ENCODE results near the gene SLC36A4.

SLC36A4 gene

DNA sequence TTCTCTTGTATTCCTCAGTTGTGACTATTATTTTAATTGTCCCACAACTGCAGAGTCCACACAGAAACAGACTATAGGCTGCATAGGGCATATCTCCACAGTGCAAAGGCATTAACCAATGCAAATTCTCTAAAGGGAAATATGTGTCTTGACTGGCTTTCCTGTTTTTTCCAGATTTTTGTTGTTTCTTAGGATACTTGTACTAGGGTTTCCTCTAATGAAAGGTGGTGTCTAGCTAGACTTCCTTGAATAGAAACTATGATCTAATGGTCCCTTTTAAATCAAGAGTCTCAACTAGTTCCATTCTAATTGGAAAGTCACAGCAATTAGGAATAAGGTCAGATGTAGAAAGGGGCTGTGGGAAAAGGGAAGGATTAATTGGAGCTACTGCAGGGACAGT is 37.6 kb downstream of the SLC36A4 start:
- Histone ChIP-seq H3K9me3 (ENCODE audit: control insufficient read depth, insufficient read depth, low read depth, low read length) (peaks cover 4% of the 10 kb centered on the region), H3K36me3 (ENCODE audit: control insufficient read depth, insufficient read depth, low read length) (peaks cover 57% of the 10 kb centered on the region), H3K4me1 (ENCODE audit: control insufficient read depth, insufficient read depth, low read length) (no peaks in the 10 kb centered on the region), H3K27ac (ENCODE audit: low read depth, low read length) (no peak overlapping the region), H3K9ac (ENCODE audit: low read length) (no peak overlapping the region), H3K4me3 (ENCODE audit: low read depth, low read length) (no peak overlapping the region), H3K27me3 (ENCODE audit: control insufficient read depth, insufficient read depth, low read length) (no peaks in the 10 kb centered on the region)

DNA sequence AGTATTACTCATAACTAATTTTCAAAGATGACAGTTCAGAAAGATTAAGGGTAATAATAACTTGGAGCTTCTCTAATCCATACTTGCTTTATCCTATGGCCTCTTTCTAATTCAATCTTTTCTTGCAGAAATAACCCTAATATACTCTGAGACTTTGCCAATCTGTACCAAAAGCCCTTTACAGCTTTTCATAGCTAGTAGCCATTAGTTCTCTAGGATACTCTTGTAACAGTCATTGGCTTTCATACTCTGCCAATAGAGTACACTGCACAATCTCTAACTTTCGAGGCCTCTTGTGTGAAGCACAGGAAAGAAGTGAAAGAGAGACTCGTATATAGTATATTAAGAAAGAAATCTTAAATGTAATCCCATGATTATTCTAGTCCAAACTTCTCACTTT is 38.1 kb downstream of the SLC36A4 start:
- Histone ChIP-seq H3K4me3 (ENCODE audit: low read depth, low read length) (no peak overlapping the region), H3K4me1 (ENCODE audit: control insufficient read depth, insufficient read depth, low read length) (no peaks in the 10 kb centered on the region), H3K9me3 (ENCODE audit: control insufficient read depth, insufficient read depth, low read depth, low read length) (peaks cover 4% of the 10 kb centered on the region), H3K9ac (ENCODE audit: low read length) (no peak overlapping the region), H3K27me3 (ENCODE audit: control insufficient read depth, insufficient read depth, low read length) (no peaks in the 10 kb centered on the region), H3K27ac (ENCODE audit: low read depth, low read length) (no peak overlapping the region), H3K36me3 (ENCODE audit: control insufficient read depth, insufficient read depth, low read length) (peaks cover 53% of the 10 kb centered on the region)

DNA sequence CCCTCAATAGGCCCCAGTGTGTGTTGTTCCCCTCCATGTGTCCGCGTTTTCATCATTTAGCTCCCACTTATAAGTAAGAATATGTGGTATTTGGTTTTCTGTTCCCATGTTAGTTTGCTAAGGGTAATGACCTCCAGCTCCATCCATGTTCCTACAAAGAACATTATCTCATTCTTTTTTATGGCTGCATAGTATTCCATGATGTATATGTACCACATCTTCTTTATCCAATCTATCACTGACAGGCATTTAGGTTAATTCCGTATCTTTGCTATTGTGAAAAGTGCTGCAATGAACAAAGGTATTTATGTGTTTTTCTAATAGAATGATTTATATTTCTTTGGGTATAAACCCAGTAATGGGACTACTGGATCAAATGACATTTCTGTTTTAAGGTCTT is 42.1 kb downstream of the SLC36A4 start:
- Histone ChIP-seq H3K9me3 (ENCODE audit: control insufficient read depth, insufficient read depth, low read depth, low read length) (peaks cover 4% of the 10 kb centered on the region), H3K36me3 (ENCODE audit: control insufficient read depth, insufficient read depth, low read length) (peaks cover 29% of the 10 kb centered on the region; the same call in 1 of the 2 replicates), H3K4me3 (ENCODE audit: low read depth, low read length) (no peak overlapping the region), H3K27me3 (ENCODE audit: control insufficient read depth, insufficient read depth, low read length) (no peaks in the 10 kb centered on the region), H3K9ac (ENCODE audit: low read length) (no peak overlapping the region), H3K4me1 (ENCODE audit: control insufficient read depth, insufficient read depth, low read length) (no peaks in the 10 kb centered on the region), H3K27ac (ENCODE audit: low read depth, low read length) (no peak overlapping the region)

DNA sequence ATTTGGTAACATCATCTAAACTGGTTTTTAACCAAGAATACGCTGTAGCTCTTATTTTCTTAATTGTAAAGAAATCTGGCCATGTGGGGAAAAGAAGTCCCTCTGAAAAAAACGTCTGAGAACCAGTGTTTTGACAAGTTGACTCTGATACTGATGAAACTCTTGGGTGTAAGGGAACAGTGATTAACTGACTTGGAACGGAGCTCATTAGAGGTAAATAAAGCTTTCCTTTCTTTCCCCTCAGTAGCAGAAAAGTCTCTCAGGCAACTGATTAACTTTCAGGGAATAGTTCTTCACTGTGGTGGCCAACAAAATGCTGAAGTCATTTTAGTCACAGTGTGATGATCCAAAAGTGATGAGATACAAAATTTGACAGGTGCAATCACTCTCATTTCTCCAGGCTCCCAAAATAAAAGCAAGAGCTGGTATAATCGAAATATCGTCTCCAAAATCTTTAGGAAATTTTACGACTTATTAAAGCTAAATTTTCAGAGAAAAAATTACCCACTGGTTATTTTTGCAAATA is 52.3 kb downstream of the SLC36A4 start:
- no peak overlapping the region for H3K4me3 ChIP-seq (ENCODE audit: low read depth, low read length)
- H3K4me1 ChIP-seq (ENCODE audit: control insufficient read depth, insufficient read depth, low read length): no peaks in the 10 kb centered on the region
- peaks cover 3% of the 10 kb centered on the region; the same call in 1 of the 2 replicates for H3K36me3 ChIP-seq (ENCODE audit: control insufficient read depth, insufficient read depth, low read length)
- no peaks in the 10 kb centered on the region for H3K9me3 ChIP-seq (ENCODE audit: control insufficient read depth, insufficient read depth, low read depth, low read length)
- no peaks in the 10 kb centered on the region for H3K27me3 ChIP-seq (ENCODE audit: control insufficient read depth, insufficient read depth, low read length)
- H3K9ac ChIP-seq (ENCODE audit: low read length): no peak overlapping the region
- no peak overlapping the region for H3K27ac ChIP-seq (ENCODE audit: low read depth, low read length)

DNA sequence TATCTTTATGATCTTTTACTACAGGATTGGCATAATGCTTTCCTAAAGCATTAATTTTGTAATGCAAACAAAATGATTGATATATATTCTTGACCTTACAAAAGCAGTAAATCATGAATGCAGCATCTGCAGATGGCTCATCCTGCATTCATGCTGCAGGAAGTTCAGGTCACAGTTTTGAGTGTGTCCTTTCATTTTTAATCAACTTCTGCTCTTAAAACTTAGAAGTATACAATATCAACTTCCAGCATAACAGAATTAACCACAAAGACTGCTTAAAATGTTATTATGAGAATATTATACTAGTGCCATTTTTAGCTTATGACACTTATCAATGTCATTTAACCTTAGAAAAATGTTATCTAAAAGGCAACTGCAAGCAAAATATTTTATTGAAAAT is 54.0 kb downstream of the SLC36A4 start:
- Histone ChIP-seq H3K4me3 (ENCODE audit: low read depth, low read length) (no peak overlapping the region), H3K9me3 (ENCODE audit: control insufficient read depth, insufficient read depth, low read depth, low read length) (no peaks in the 10 kb centered on the region)

DNA sequence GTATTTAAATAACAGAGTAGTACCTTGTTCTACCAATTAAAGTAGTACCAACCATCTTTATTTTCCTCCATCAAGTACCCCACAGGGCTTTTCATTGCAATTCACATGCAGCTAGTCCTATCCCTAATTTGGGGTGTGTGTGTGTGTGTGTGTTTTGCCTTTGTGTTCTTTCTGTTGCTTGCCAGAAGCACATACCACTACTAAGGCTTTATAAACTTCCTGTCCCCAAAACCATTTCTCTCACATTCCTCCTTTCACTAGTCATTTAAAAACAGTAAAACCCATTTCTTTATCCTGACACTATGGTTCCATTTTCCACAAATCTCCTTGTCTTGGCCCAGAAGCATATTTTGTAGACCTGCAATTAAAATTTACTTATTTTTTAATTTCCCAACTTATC is 54.6 kb downstream of the SLC36A4 start:
- Histone ChIP-seq H3K36me3 (ENCODE audit: control insufficient read depth, insufficient read depth, low read length) (no peaks in the 10 kb centered on the region), H3K9ac (ENCODE audit: low read length) (no peak overlapping the region), H3K9me3 (ENCODE audit: control insufficient read depth, insufficient read depth, low read depth, low read length) (no peaks in the 10 kb centered on the region)

More for the DNA sequence above, 54.0 kb downstream of the SLC36A4 start:
- Histone ChIP-seq H3K27me3 (ENCODE audit: control insufficient read depth, insufficient read depth, low read length) (no peaks in the 10 kb centered on the region), H3K9ac (ENCODE audit: low read length) (no peak overlapping the region), H3K36me3 (ENCODE audit: control insufficient read depth, insufficient read depth, low read length) (peaks cover 3% of the 10 kb centered on the region; the same call in 1 of the 2 replicates), H3K27ac (ENCODE audit: low read depth, low read length) (no peak overlapping the region), H3K4me1 (ENCODE audit: control insufficient read depth, insufficient read depth, low read length) (no peaks in the 10 kb centered on the region)

DNA sequence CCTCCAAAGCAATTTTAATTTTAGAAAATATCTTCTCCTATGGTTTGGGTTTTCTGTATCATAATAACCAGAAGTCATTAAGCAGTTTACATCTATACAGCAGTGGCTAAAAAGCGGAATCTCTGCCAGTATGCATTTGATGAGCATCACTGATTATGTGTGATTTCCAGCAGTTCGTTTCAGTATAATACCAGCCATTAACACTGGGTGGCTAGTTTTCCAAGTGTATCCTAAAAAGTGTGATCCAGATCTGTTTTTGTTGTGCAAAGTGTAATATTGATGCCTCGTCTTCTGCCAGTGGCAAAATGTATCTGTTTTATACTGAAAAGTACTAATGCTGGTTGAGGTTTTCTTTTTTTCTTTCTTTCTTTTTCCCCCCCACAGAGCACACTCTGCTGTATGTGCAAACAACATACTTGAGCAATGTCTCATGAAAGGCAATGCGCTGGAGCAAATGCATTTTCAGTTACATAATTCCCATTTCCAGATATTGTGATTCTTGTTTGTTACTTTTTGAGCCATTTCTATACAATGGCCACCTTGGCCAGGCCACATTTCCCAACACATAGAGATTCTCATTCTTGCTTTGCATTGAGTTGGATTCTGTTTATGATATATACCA is 64.2 kb downstream of the SLC36A4 start:
- no peak overlapping the region for H3K4me3 ChIP-seq (ENCODE audit: low read depth, low read length)
- no peaks in the 10 kb centered on the region for H3K9me3 ChIP-seq (ENCODE audit: control insufficient read depth, insufficient read depth, low read depth, low read length)
- no peaks in the 10 kb centered on the region for H3K27me3 ChIP-seq (ENCODE audit: control insufficient read depth, insufficient read depth, low read length)
- H3K36me3 ChIP-seq (ENCODE audit: control insufficient read depth, insufficient read depth, low read length): no peaks in the 10 kb centered on the region
- no peaks in the 10 kb centered on the region for H3K4me1 ChIP-seq (ENCODE audit: control insufficient read depth, insufficient read depth, low read length)
- H3K27ac ChIP-seq (ENCODE audit: low read depth, low read length): no peak overlapping the region
- no peak overlapping the region for H3K9ac ChIP-seq (ENCODE audit: low read length)

More for the DNA sequence above, 54.6 kb downstream of the SLC36A4 start:
- Histone ChIP-seq H3K4me3 (ENCODE audit: low read depth, low read length) (no peak overlapping the region), H3K4me1 (ENCODE audit: control insufficient read depth, insufficient read depth, low read length) (no peaks in the 10 kb centered on the region), H3K27me3 (ENCODE audit: control insufficient read depth, insufficient read depth, low read length) (no peaks in the 10 kb centered on the region), H3K27ac (ENCODE audit: low read depth, low read length) (no peak overlapping the region)

DNA sequence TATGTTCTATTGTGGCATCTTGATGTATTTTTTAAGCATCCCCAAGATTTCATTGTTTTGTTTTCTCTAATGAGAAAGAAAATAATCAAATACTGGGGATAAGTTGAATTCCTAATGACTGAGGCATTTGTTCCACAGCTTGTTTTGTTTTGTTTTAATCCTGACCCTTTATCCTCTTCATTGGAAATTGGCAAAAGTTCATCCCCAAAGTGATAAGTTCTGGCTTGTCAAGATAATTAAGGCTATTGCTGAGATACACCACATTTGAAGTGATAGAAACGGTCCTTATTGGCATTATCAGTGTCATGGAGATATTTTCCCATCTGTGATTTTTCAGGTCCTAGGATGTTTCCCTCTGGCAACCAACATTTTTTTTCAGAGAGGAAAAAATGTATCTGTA is 65.0 kb downstream of the SLC36A4 start:
- H3K4me3 ChIP-seq (ENCODE audit: low read depth, low read length): no peak overlapping the region
- H3K9me3 ChIP-seq (ENCODE audit: control insufficient read depth, insufficient read depth, low read depth, low read length): no peaks in the 10 kb centered on the region
- no peaks in the 10 kb centered on the region for H3K4me1 ChIP-seq (ENCODE audit: control insufficient read depth, insufficient read depth, low read length)
- H3K27me3 ChIP-seq (ENCODE audit: control insufficient read depth, insufficient read depth, low read length): no peaks in the 10 kb centered on the region
- no peaks in the 10 kb centered on the region for H3K36me3 ChIP-seq (ENCODE audit: control insufficient read depth, insufficient read depth, low read length)
- no peak overlapping the region for H3K9ac ChIP-seq (ENCODE audit: low read length)
- H3K27ac ChIP-seq (ENCODE audit: low read depth, low read length): no peak overlapping the region

DNA sequence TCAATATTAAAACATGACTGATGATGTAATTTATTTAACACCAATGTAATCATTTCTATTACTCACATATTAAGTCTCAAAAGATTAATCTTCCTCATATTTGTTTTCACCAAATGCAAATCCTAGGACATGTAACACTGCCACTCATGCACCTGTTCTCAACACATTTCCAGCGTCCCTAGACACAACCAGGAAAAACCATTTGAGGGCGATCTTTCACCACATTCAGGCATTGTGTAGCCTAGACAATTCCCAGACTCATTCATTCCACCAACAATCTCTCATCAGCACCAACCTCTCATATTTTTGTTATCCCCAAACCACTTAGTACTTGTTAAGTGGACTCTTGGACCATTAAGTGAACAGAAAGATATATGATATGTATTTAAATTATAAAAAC is 66.1 kb downstream of the SLC36A4 start:
- H3K4me1 ChIP-seq (ENCODE audit: control insufficient read depth, insufficient read depth, low read length): no peaks in the 10 kb centered on the region
- no peak overlapping the region for H3K4me3 ChIP-seq (ENCODE audit: low read depth, low read length)
- no peaks in the 10 kb centered on the region for H3K36me3 ChIP-seq (ENCODE audit: control insufficient read depth, insufficient read depth, low read length)
- H3K27ac ChIP-seq (ENCODE audit: low read depth, low read length): no peak overlapping the region
- no peaks in the 10 kb centered on the region for H3K9me3 ChIP-seq (ENCODE audit: control insufficient read depth, insufficient read depth, low read depth, low read length)
- H3K9ac ChIP-seq (ENCODE audit: low read length): no peak overlapping the region
- no peaks in the 10 kb centered on the region for H3K27me3 ChIP-seq (ENCODE audit: control insufficient read depth, insufficient read depth, low read length)

DNA sequence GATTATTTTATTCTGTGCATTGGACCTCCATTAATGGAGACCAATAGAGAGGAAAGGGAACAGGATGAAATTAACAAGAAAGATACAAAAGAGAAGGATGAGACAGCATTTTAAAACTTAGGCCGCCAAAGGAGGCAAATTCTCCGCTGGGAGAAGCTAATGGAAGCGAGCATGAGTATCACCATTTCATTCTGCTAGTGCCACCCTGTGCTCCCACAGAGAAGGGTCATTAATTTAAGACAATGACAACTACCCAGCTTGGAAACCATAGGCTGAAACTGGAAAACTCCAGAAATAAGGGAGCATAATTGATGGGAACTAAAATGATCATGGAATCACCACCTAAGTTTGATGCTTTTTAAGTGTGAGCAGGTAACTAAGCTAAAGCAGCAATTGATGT is 69.2 kb downstream of the SLC36A4 start:
- Histone ChIP-seq H3K4me1 (ENCODE audit: control insufficient read depth, insufficient read depth, low read length) (no peaks in the 10 kb centered on the region), H3K36me3 (ENCODE audit: control insufficient read depth, insufficient read depth, low read length) (no peaks in the 10 kb centered on the region), H3K9ac (ENCODE audit: low read length) (no peak overlapping the region), H3K27me3 (ENCODE audit: control insufficient read depth, insufficient read depth, low read length) (no peaks in the 10 kb centered on the region), H3K4me3 (ENCODE audit: low read depth, low read length) (no peak overlapping the region), H3K9me3 (ENCODE audit: control insufficient read depth, insufficient read depth, low read depth, low read length) (no peaks in the 10 kb centered on the region), H3K27ac (ENCODE audit: low read depth, low read length) (no peak overlapping the region)

DNA sequence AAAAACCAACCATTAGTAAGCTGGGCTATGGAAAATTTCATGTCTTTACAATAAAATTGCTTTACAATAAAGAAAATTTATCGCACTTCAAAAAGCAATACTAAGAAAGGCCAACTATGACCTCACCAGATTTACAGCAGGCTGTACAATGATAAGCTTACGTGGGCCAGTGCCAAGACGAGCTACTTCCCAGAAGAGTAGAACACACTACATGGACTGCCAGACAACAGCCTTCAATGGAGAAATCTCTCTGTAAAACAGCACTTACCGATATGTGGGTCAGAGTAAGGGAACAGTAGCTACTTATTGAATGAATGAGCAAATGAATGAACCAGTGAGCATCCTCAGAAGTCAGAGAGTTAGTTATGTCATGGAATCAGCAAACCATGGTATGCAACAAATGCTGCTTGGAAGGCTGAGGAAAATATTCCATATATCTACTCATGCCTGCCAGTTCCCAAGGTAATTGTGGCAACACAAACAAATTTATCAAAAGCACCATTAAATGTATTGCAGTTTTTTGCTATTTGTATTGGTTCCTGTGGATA is 74.4 kb downstream of the SLC36A4 start:
- no peaks in the 10 kb centered on the region for H3K27me3 ChIP-seq (ENCODE audit: control insufficient read depth, insufficient read depth, low read length)
- H3K4me1 ChIP-seq (ENCODE audit: control insufficient read depth, insufficient read depth, low read length): peaks cover 4% of the 10 kb centered on the region; the same call in 1 of the 2 replicates
- no peak overlapping the region for H3K4me3 ChIP-seq (ENCODE audit: low read depth, low read length)
- H3K9me3 ChIP-seq (ENCODE audit: control insufficient read depth, insufficient read depth, low read depth, low read length): no peaks in the 10 kb centered on the region
- H3K36me3 ChIP-seq (ENCODE audit: control insufficient read depth, insufficient read depth, low read length): no peaks in the 10 kb centered on the region
- no peak overlapping the region for H3K9ac ChIP-seq (ENCODE audit: low read length)
- H3K27ac ChIP-seq (ENCODE audit: low read depth, low read length): no peak overlapping the region

All from HUES6 (cell line).